HG03520 (cell line): ENCODE measurements around the gene ZSCAN10.

ENCODE experiments used
- ATAC-seq: cut with Tn5 transposase; IDR thresholded peaks from one replicate; pipeline ENCODE4 v1.9.1; 2021; ENCODE audit warnings: mild to moderate bottlenecking, moderate library complexity; ENCODE audit not compliant: unreplicated experiment

The ZSCAN10 gene

GRCh38 chr16:3112058-3112880 is 13.2 kb upstream of the ZSCAN10 start, which contains the start of gene ZNF205:
Gene ZNF205, plus strand, starts transcription at chr16:3112586. Its CDS starts 845 bp downstream, at chr16:3113431.
- no peak for ATAC-seq

DNA sequence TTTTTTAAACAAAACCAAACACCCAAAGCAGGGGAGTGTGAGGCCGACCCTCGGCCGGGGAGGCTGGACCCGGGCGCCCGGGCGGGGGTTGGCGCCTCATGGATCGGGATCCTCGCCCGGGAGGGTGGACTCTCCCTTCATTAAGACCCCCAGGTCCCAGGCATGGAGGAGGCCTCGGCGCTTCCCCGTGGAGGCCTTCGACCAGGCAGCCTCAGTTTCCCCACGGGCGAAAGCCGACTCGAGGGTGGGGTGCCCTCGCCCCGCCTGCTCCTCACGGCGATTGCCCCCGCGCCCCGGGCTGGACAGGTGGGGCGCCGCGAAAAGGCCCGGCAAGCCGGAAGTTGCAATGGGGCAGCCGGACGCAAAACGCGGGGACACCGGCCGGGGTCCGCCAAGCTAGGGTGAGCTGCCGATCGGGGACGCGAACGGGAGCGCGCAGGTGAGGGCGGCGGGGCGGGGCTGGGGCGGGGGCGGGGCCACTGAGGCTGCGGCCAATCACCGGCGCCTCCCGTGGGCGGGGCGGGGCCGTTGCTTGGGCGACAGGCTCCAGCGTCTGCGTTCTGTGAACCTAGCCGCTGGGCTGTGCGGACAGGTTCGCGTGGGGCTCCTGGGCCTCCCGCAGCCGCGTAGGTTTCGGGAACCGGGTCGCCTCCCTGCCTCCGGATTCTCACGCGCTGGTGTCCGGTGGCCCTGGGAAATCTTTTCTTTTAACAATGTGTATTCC is 7.3 kb upstream of the ZSCAN10 start:
- ATAC-seq = peak; percentile 69

GRCh38 chr16:3101841-3102470 is 2.9 kb upstream of the ZSCAN10 start:
- no peak for ATAC-seq

- no peak for ATAC-seq
Observed at GRCh38 chr16:3101018-3101840, 2.1 kb upstream of the ZSCAN10 start.

DNA sequence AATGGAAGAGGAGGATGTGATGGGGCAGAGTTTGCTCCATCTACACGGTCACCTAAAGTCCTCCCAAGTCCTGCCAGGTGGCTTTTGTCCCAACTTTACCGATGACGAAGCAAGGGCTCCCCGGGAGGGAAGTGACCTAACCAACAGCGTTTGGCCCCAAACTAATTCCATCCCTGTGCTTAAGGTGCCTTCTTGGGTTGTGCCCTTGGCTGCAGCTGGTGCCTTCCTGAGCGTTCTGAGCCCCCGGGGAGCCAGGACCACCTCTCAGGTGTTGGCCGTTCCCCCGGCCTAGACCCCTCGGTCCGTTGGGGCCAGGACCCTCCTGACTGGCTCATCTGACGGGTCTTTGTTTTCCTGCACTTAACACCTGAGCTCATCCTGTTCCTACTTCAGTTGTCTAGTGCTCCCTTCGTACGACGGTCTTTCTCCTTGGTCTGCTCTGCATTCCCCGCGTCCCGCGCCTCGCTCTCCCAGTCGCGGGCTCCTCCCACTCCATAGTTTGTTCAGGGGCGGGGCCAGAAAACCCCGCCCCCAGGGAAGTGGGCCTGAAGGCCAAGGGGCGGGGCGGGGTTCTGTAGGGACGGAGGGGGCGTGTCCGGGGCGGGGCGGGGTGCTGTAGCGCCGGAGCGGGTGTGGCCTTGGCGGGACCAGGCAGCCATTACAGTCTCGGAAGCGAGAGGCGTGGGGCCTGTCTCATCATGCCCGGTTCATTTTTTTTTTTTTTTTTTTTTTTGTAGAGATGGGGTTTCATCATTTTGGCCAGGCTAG is 822 bp upstream of the ZSCAN10 start:
- peak; percentile 54 for ATAC-seq

GRCh38 chr16:3099395-3099731 is 269 bp upstream of the ZSCAN10 start:
- ATAC-seq = no peak

DNA sequence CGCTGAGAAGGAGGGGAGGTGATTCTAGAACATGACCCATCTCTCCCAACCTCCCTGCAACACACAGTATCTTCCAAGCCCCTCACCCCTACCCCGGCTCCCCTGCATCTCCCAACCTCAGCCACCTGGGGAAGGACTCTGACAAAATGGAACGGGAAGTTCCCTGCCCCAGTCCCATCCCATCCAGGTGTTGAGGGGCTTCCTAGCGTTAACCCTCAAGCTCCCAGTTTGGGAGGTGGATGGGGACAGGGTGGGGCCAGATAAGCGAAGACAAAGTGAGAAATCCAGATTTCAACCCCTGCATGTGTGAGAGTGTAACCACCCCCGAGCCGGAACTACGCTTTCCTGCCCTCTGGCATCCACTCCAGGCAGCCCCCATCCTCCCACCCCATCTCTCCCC is 1.8 kb downstream of the ZSCAN10 start:
- no peak for ATAC-seq

DNA sequence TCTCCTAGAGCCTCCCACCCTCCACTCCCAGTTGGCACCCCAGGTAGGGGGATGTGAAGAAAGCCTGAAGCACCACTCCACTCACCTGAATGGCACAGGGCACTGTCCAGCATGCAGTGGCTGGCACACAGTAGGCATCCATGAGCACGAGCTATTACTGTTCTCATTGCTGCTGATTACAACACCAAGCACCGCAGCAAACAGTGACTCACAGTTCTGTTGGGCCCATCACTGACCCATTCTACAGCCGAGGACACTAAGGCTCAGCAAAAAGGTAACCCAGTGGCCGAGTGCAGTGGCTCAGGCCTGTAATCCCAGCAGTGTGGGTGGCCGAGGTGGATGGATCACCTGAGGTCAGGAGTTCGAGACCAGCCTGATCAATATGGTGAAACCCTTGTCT is 2.7 kb downstream of the ZSCAN10 start:
- ATAC-seq = no peak

- peak; percentile 55 for ATAC-seq
Observed at GRCh38 chr16:3095869-3096268, 3.2 kb downstream of the ZSCAN10 start.

DNA sequence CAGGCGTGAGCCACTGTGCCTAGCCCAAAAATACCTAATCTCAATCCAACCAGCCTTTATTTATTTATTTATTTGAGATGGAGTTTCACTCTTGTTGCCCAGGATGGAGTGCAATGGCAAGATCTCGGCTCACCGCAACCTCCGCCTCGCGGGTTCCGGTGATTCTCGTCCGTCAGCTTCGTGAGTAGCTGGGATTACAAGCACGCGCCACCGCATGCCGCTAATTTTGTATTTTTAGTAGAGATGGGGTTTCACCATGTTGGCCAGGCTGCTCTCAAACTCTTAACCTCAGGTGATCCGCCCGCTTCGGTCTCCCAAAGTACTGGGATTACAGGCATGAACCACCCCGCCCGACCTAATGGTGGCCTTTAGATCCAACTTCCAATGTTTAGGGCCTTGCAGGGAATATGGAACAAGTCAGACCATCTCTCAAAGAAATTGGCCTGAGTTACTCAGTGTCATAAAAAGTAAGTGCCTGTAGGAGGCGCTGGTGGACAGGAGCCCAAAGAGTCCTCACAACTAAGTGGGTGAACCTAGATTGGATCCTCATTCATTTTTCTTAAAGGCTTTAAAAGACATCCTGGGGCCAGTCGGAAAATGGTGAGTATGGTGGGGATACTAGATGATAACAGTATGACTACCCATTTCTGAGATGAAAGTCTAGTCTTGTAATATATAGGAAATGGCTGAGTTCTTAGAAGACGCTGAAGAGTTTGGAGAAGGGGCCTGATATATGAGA is 4.6 kb downstream of the ZSCAN10 start:
- no peak for ATAC-seq

GRCh38 chr16:3092501-3092941 is 6.6 kb downstream of the ZSCAN10 start:
- ATAC-seq = no peak

DNA sequence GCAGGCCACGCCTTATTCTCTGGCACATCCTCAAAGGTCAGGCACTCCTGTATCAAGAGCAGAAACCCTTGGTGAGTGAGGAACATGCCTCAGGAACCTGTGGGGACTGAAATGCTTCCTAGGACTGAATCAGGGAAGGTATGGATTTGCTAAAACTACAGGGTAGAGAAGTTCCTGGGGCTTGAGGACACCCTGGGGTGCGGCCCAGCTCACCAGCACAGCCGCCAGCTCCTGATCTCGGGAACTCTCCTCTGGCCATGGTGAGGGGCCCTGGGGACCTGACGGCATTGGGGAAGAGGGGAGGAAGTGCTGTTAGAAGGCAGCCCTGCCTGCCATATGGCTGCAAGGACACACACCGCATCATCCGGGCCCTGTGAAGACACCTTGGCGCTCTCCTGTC is 7.5 kb downstream of the ZSCAN10 start:
- ATAC-seq = no peak

GRCh38 chr16:3089717-3090592 is 9.1 kb downstream of the ZSCAN10 start:
- ATAC-seq = no peak

DNA sequence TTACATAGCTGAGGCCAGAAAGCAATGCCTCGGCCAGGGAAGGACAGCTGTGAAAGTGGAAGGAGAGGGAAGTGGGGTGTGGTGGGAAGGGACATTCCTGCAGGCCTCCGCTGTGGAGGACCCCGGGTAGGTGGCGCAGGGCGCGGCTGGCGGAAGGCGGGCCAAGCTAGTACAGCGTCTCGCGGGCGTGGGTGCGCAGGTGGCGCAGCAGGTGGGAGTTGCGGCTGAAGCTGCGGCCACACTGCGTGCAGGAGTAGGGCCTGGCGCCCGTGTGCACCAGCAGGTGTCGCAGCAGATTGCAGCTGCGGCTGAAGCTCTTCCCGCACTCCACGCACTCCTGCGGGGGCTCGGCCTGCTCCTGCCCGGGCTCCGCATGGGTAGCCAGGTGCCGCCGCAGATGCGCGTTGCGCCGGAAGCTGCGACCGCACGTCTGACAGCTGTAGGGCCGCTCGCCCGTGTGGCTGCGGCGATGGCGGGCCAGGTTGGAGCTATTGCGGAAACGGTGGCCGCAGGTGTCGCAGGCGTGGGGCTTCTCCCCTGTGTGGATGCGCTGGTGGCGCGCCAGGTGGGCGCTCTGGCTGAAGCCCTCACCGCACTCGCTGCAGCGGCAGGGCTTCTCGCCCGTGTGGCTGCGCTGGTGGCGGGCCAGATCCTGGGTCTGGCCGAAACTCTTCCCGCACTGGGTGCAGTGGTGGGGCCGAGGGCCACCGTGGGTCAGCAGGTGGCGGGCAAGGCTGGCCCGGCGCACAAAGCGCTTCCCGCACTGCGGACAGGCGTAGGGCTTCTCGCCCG is 10.0 kb downstream of the ZSCAN10 start:
- no peak for ATAC-seq

DNA sequence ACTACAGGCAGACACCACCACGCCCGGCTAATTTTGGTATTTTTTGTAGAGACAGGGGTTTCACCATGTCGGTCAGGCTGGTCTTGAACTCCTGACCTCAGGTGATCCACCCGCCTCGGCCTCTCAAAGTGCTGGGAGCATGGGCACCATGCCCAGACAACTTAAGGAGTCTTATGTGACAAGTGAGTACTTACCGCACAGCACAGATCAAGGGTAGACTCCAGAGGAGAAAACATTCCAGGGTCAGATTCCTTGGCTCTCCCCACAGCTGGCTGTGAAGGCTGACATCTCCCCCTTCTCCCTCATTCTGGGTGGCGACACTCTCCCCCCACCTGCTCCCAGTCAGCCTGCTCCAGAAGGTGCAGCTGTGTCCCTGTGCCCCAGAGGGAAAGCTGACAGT is 10.6 kb downstream of the ZSCAN10 start:
- ATAC-seq = no peak

DNA sequence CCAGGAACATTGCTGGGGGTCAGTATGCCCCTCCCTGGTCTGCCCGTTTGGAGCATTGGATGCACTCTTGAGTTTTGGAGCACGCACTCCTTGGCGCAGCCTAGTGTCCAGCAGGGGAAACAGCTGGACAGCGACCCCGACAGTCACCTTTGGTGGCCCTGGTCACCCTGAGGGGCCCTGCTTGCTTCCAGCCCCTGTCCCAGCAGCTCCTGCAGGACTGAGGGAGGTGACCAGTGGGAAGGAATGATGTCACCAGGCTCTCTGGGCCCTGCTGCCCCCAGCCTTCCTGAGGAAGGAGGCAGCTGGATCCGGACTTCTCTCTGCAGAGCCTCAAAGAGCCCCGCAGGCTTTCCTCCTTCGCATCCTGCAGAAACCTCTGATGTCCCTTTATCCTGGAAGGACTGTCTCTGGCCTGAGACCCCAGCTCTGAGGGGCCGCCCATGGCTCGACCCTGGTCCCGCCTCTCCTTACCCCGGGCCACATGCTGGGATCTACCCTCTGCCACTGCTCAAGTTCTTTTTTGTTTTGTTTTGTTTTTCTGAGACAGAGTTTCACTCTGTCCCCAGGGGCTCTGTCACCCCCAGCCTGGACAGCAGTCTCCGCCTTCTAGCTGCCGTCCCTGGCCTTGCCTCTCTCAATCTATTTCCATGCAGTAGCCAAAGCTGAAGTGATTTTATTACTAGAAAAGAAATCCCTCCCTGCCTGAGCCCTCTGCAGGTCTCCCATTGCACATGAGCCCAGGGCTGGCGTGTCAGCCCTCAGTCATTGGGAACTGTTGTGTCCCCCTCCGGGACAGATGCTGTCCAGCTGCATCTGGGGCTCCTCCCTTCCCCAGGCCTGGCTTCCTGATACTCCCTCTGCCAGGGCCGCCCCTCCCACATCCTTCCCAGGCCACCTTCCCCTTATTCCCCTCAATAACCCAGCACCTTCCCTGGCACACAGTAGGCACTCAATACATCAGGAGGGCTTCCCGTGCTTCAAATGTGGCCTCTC is 11.6 kb downstream of the ZSCAN10 start:
- ATAC-seq = no peak
